GM12873 (cell line): ENCODE results near the gene TRIM3.

Experiments used
- TF ChIP-seq, protein P1 (sequence below): IDR thresholded peaks from 2 replicates; pipeline ENCODE4 v1.5.1; 2012; ENCODE audit warnings: low read depth, mild to moderate bottlenecking, moderate library complexity, low read length, control low read depth; ENCODE audit not compliant: insufficient read depth; ENCODE audit errors: missing control alignments

Gene TRIM3

DNA sequence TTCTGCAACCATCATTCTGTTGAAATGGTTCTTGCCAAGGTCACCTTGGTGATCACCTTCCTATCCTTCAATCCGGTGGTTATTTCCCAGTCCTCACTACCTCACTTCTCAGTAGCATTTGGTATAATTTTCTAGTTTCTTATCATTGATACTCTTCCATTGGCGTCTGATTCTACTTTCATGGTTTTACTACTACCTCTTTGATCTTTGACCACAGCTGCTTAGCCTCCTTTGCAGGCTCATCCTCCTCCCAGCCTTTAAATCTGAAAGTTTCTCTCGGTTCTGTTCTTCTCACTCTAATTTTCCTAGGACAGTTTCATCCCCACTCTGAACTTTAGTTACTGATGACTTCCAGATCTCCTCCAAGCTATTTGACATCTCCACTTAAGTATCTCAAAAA, 12.5 kb upstream of the TRIM3 start:
- TF ChIP-seq, protein P1, sequence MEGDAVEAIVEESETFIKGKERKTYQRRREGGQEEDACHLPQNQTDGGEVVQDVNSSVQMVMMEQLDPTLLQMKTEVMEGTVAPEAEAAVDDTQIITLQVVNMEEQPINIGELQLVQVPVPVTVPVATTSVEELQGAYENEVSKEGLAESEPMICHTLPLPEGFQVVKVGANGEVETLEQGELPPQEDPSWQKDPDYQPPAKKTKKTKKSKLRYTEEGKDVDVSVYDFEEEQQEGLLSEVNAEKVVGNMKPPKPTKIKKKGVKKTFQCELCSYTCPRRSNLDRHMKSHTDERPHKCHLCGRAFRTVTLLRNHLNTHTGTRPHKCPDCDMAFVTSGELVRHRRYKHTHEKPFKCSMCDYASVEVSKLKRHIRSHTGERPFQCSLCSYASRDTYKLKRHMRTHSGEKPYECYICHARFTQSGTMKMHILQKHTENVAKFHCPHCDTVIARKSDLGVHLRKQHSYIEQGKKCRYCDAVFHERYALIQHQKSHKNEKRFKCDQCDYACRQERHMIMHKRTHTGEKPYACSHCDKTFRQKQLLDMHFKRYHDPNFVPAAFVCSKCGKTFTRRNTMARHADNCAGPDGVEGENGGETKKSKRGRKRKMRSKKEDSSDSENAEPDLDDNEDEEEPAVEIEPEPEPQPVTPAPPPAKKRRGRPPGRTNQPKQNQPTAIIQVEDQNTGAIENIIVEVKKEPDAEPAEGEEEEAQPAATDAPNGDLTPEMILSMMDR, result no peak

GRCh38 chr11:6485661-6486060, 11.9 kb upstream of the TRIM3 start:
- TF ChIP-seq, protein P1, result no peak

DNA sequence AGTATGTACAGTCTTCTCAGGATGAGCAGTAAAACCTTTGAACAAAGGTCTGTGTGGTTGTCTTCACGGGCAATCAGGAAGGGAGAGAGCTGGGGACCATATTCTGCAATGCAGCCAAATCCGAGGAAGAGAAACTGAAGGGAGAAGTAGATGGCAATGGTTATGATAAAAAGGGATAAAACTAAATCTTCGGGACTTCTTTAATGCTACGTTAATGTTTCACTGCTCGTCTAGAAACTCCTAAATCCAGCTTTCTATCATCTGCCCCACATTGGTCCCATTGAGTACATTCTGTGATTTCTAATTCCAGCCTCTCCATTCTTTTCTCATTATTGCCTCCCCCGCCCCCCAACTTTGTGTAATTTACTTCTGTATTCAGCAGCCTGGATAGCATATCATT, 9.3 kb upstream of the TRIM3 start:
- TF ChIP-seq, protein P1, result no peak

DNA sequence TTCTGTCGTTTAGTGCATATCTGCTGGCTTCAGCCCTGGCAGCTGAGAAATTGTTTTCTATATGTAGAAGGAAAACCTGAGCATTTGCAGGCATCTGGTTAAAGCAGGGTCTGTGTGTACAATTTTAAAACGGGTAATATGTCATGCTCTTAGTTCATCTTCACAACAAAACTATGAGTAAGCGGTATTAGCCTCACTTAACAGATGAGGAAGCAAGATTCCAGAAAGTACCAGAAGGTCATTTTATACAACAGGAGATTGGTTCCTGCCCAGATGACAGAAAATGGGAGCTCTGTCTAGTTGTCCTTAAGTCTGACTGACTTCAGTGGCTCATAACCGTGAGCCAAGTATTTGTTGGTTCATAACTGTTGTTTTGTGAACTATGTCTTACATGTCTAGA, 8.7 kb upstream of the TRIM3 start:
- TF ChIP-seq, protein P1, result no peak

DNA sequence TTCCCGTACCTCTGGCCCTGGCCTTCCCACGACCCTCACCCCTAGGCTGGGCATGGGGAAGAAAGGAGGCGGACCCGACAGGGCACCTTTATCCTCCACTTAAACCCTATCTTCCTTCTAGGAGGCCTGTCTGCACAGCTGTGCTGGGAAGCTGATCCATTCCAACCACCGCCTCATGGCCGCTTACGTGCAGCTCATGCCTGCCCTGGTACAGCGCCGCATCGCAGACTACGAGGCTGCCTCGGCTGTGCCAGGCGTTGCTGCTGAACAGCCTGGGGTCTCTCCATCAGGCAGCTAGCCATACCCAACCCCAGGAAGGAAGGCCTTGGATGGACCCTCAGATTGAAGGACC, 8.2 kb upstream of the TRIM3 start:
- TF ChIP-seq, protein P1, result no peak

- TF ChIP-seq, protein P1, result no peak
Observed at GRCh38 chr11:6481012-6481923, 7.5 kb upstream of the TRIM3 start, which contains the start of the genes ARFIP2 and TIMM10B. TSS of gene ARFIP2 (minus strand) at chr11:6481331. CDS start at chr11:6480421, 910 bp downstream. TSS of gene TIMM10B (plus strand) at chr11:6481501. CDS start at chr11:6481517, 16 bp downstream.

- TF ChIP-seq, protein P1, result no peak
Observed at GRCh38 chr11:6480299-6480914, 6.7 kb upstream of the TRIM3 start.
